Testis (tissue), 2 donors: ENCODE data around the gene ATP6V1G3.

ENCODE experiments used
- CTCF ChIP-seq, 3 experiments: fragments of 450-650 bp in 2 of 3; fragments of 200-600 bp in 1 of 3; sonication (generic) in 1 of 3; IDR thresholded peaks; one replicate each; pipeline ENCODE4 v1.5.1; 2016 to 2019; ENCODE audit warnings: antibody characterized with exemption in 3 of 3, mild to moderate bottlenecking in 2 of 3, moderate library complexity in 1 of 3
- POLR2A ChIP-seq: fragments of 450-650 bp; IDR thresholded peaks from one replicate; pipeline ENCODE4 v1.6.1; 2017; ENCODE audit warnings: antibody characterized with exemption, mild to moderate bottlenecking, moderate library complexity

GRCh38 chr1:198497326-198498102, 43.0 kb downstream of the ATP6V1G3 start:
- no peak for TF ChIP-seq CTCF (IDR thresholded peaks at IDR 0.05)
- TF ChIP-seq POLR2A = no peak
